MM.1S (cell line): ENCODE results near the gene CTXND2.

Experiments used
- CTCF ChIP-seq: fragments of 300-600 bp; sonication (generic); IDR thresholded peaks from 2 replicates; pipeline ENCODE4 v1.5.1; 2016; ENCODE audit warnings: antibody characterized with exemption, low read length, mixed read lengths
- EZH2 ChIP-seq: fragments of 300-600 bp; sonication (generic); optimal IDR thresholded peaks from 2 replicates; pipeline ENCODE3; 2017; ENCODE audit warnings: low read depth, mild to moderate bottlenecking, antibody characterized with exemption, low read length, mixed read lengths
- EZH2phosphoT487 ChIP-seq: fragments of 300-600 bp; sonication (generic); IDR thresholded peaks from 2 replicates; pipeline ENCODE4 v1.6.1; 2018; ENCODE audit warnings: antibody characterized with exemption, low read length

GRCh38 chr1:150909585-150910180, 22.7 kb downstream of the CTXND2 start:
- TF ChIP-seq EZH2 = no peak
- no peak for TF ChIP-seq CTCF
- TF ChIP-seq EZH2phosphoT487 = no peak
